Measurements from ENCODE around the gene CCDC160. TPM values are rescaled to one million over a fixed set of nuclear protein-coding genes. Genes with fewer than 3 reads are reported as not detected.
"Not testable (repeated sequence)": the region's sequence is repeated elsewhere in the genome, so short reads cannot be mapped to it uniquely, and the experiment has no call there.

Gene CCDC160
- total RNA-seq (2014; rRNA removed; shearing (Covaris generic)), result not detected in 2 replicates

GRCh38 chrX:134236626-134237614 is at the start of gene CCDC160:
Gene CCDC160 (plus strand): TSS chrX:134237182. CDS start chrX:134244801, 7,619 bp downstream.
- peak; percentile 32 for DNase-seq (ENCODE audit: low read depth)

GRCh38 chrX:134191281-134191680 is 45.7 kb upstream of the CCDC160 start:
- no peak for DNase-seq (ENCODE audit: low read depth)

- no peak for DNase-seq (ENCODE audit: low read depth)
Observed at GRCh38 chrX:134194915-134195314, 42.1 kb upstream of the CCDC160 start.

GRCh38 chrX:134202561-134202960 is 34.4 kb upstream of the CCDC160 start:
- DNase-seq (ENCODE audit: low read depth), result no peak

GRCh38 chrX:134206221-134206620 is 30.8 kb upstream of the CCDC160 start:
- no peak for DNase-seq (ENCODE audit: low read depth)

- DNase-seq (ENCODE audit: low read depth), result no peak
Observed at GRCh38 chrX:134210465-134210864, 26.5 kb upstream of the CCDC160 start.

- no peak for DNase-seq (ENCODE audit: low read depth)
Observed at GRCh38 chrX:134235236-134235635, 1.7 kb upstream of the CCDC160 start.

- not testable (repeated sequence) for DNase-seq (ENCODE audit: low read depth)
Observed at GRCh38 chrX:134238144-134238543, 1.2 kb downstream of the CCDC160 start.

- DNase-seq (ENCODE audit: low read depth), result no peak
Observed at GRCh38 chrX:134239016-134239415, 2.0 kb downstream of the CCDC160 start.

- DNase-seq (ENCODE audit: low read depth), result no peak
Observed at GRCh38 chrX:134240209-134240608, 3.2 kb downstream of the CCDC160 start.

GRCh38 chrX:134241960-134242619 is 5.1 kb downstream of the CCDC160 start:
- DNase-seq (ENCODE audit: low read depth), result no peak

GRCh38 chrX:134244043-134244442 is 7.1 kb downstream of the CCDC160 start:
- no peak for DNase-seq (ENCODE audit: low read depth)

GRCh38 chrX:134246282-134246681 is 9.3 kb downstream of the CCDC160 start:
- DNase-seq (ENCODE audit: low read depth), result peak; percentile 4

- DNase-seq (ENCODE audit: low read depth), result no peak
Observed at GRCh38 chrX:134247492-134247891, 10.5 kb downstream of the CCDC160 start.

- no peak for DNase-seq (ENCODE audit: low read depth)
Observed at GRCh38 chrX:134249241-134249640, 12.3 kb downstream of the CCDC160 start.

- DNase-seq (ENCODE audit: low read depth), result no peak
Observed at GRCh38 chrX:134251241-134251640, 14.3 kb downstream of the CCDC160 start.

GRCh38 chrX:134254511-134254910 is 17.5 kb downstream of the CCDC160 start:
- no peak for DNase-seq (ENCODE audit: low read depth)

GRCh38 chrX:134255555-134255954 is 18.6 kb downstream of the CCDC160 start:
- DNase-seq (ENCODE audit: low read depth), result no peak

- no peak for DNase-seq (ENCODE audit: low read depth)
Observed at GRCh38 chrX:134256684-134257083, 19.7 kb downstream of the CCDC160 start.

- DNase-seq (ENCODE audit: low read depth), result no peak
Observed at GRCh38 chrX:134258202-134258601, 21.2 kb downstream of the CCDC160 start.

GRCh38 chrX:134285934-134286333 is 49.0 kb downstream of the CCDC160 start:
- DNase-seq (ENCODE audit: low read depth), result not testable (repeated sequence)

- DNase-seq (ENCODE audit: low read depth), result no peak
Observed at GRCh38 chrX:134287346-134287745, 50.4 kb downstream of the CCDC160 start.

GRCh38 chrX:134294548-134294947 is 57.6 kb downstream of the CCDC160 start:
- peak; percentile 1 for DNase-seq (ENCODE audit: low read depth)

Data from RPMI7951 (cell line).